Aorta (tissue), 5 donors: ENCODE results near the gene TNIP2. TPM values are rescaled to one million over a fixed set of nuclear protein-coding genes. Genes with fewer than 3 reads are reported as not detected.
"Not testable (repeated sequence)": the region's sequence is repeated elsewhere in the genome, so short reads cannot be mapped to it uniquely, and the experiment has no call there.

Source experiments
- ATAC-seq: fragments of 200-7000 bp; cut with Tn5 transposase; one replicate; pipeline ENCODE4 v1.9.1; 2022; ENCODE audit warnings: moderate library complexity; ENCODE audit not compliant: low FRiP score
- DNase-seq, 2 donors: peaks; one replicate each; pipeline ENCODE4 v3.0.0-alpha.2; 2020
- H3K27ac ChIP-seq, 2 donors: one replicate each; pipeline ENCODE4 v1.5.1; 2013; ENCODE audit warnings: low read length in 2 of 2, mild to moderate bottlenecking in 2 of 2, moderate library complexity in 2 of 2, control low read depth in 1 of 2, inconsistent platforms in 1 of 2, low read depth in 1 of 2
- H3K27me3 ChIP-seq, 2 donors: one replicate each; pipeline ENCODE4 v1.6.1; 2013; ENCODE audit warnings: control low read depth in 1 of 2, low read length in 1 of 2, mild to moderate bottlenecking in 1 of 2, moderate library complexity in 1 of 2; ENCODE audit not compliant: insufficient read depth in 2 of 2, control insufficient read depth in 1 of 2
- H3K36me3 ChIP-seq, 2 donors: one replicate each; pipeline ENCODE4 v1.6.1; 2013; ENCODE audit warnings: control low read depth in 1 of 2, low read length in 1 of 2, mild to moderate bottlenecking in 1 of 2; ENCODE audit not compliant: insufficient read depth in 2 of 2, control insufficient read depth in 1 of 2
- H3K4me1 ChIP-seq, 2 donors: one replicate each; pipeline ENCODE4 v1.6.1; 2013; ENCODE audit warnings: low read length in 2 of 2, control low read depth in 1 of 2, mild to moderate bottlenecking in 1 of 2, moderate library complexity in 1 of 2; ENCODE audit not compliant: insufficient read depth in 2 of 2, control insufficient read depth in 1 of 2
- H3K4me3 ChIP-seq, 2 donors: one replicate each; pipeline ENCODE4 v1.5.1; 2013; ENCODE audit warnings: low read length in 2 of 2, control low read depth in 1 of 2, mild to moderate bottlenecking in 1 of 2
- H3K9me3 ChIP-seq: one replicate; pipeline ENCODE4 v1.6.1; 2013; ENCODE audit warnings: mild to moderate bottlenecking, low read length; ENCODE audit not compliant: control insufficient read depth
- WGBS, 2 donors: extraction: QIAGEN DNeasy Blood & Tissue Kit; methylation state at CpG; one replicate each; pipeline ENCODE4 v1.1.7; 2013; 5-methylcytosine and 5-hydroxymethylcytosine counted together
- intact Hi-C, 2 donors: fragments of 100-400 bp; cut with DNase I; formaldehyde crosslinking; loops; one replicate each; pipeline versions ENCODE4 v1.14.2 to v1.15.0; 2022
- polyA plus RNA-seq, 2 donors: library from polyadenylated mRNA; stranded (reverse); fragments of 200-250 nt; gene quantifications; one replicate each; pipeline ENCODE4 v1.2.3, GENCODE V29; 2013
- total RNA-seq, 2 donors: library from RNA; stranded (reverse); fragmentation: NEBNext Ultra II Directional; extraction: Animal tissue kit (Norgen Biotek cat#: 25700); gene quantifications; one replicate each; pipeline ENCODE4 v1.2.1, GENCODE V29; 2021
- donor health status: healthy with polysubstance abuse.
- donor health status: Bipolar disorder and iron deficiency.
- donor health status: DM: no; HTN: no; CAD: no.
- donor health status: DM: no; HTN: no; CAD: no.
- donor health status: DM: yes; HTN: yes; CAD: no.

The TNIP2 gene
- total and polyA plus RNA-seq, 4 donors: 37.2 to 43.8 (median 38.4) TPM

DNA sequence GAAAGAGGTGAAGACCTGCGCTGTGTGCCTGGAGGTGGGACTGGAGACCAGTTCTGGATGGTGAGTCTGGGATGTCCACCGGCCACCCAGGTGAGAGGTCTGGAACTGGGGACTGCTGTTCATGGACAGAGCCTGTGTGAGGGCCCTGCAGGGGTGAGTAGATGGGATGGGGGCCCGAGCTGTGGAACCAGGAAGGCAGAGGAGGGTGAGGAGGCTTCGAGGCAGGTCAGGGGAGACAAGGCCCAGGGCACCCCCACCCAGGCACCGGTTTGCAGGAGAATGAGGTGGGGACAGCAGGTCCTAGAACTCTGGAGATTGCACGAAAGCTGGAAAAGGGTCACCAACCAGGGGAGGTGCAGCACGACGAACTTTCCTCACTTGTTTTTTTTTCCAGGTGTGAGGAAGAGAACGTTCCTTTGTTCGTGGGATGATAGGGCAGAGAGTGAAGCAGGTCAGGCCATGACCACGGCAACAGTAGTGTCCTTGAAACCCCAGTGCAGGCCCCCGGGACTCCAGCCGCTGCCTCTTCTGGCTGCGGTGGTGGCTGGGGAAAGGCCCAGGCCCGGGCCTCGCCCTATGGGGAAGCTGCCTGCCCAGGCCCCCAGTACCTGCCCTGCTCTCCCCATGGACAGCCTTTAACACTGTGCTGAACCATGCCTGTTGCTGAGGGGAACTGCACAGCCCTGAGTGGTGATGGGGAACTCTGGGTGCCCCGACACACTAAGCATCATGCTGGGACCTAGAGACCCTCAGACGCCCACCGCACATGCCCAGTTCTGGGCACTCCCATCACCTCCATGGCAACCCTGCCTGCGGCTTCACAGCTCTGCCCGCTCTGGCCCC, 22.9 kb downstream of the TNIP2 start:
- intact Hi-C loops: no loop called here
- Histone ChIP-seq H3K4me1 (no peaks in the 10 kb centered on the region), H3K27me3 (no peaks in the 10 kb centered on the region), H3K9me3 (no peaks in the 10 kb centered on the region), H3K36me3 (peaks cover 0 to 8% of the 10 kb centered on the region in 2 donors), H3K4me3 (no peak overlapping the region), H3K27ac (no peak overlapping the region)
- WGBS, 2 donors: 89 to 92% methylated on average over 21 of the region's 21 CpGs
- DNase-seq (peak in 1 of 2 donors; percentile 66), ATAC-seq (peak; percentile 57)

DNA sequence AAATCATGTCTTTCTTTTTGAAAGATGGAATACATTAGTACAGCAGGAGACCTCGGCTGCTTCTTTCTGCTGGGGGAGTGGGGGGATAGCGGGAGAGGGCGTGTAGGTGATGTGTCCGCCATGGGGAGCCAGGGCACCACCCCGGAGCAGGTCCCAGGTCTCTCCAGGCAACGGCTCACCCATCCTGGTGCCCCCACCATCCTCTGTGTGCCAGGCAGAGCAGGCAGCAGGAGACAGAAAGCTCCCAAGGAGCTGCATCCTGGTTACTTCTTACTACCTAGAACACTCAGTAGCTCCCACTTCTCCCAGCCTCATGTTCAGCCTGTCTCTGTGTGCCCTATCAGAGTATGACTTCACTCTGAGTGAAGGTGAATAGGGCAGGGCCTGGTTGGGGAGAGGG, 23.6 kb downstream of the TNIP2 start:
- WGBS, 2 donors: 91 to 93% methylated on average over 6 of the region's 6 CpGs
- DNase-seq: no peak
- ATAC-seq: no peak

DNA sequence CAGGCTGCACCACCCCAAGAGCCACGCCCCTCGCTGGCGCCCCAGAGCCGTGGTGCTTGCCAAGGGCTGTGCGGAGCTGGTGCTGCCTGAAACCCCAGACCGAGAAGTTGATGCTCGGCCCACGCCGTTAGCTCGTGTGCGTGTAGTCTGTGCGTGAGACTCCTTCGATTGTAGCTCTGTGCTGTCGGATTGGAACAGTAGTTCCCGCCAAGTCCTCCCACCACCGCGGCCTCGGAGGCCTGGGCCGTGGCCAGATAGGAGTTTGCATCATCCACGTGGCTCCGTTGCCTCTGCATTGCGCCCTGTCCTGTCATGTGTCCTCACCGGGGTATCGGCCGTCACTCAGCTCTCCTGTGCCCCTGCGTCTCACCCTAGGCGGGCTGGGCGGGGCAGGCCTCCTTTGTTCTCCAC, 24.2 kb downstream of the TNIP2 start:
- intact Hi-C loops: no loop called here
- peak; percentile 58 for ATAC-seq
- peak in 1 of 2 donors; percentile 75 for DNase-seq
- Histone ChIP-seq H3K4me3 (no peak overlapping the region), H3K9me3 (no peaks in the 10 kb centered on the region), H3K36me3 (peaks cover 0 to 8% of the 10 kb centered on the region in 2 donors), H3K27me3 (no peaks in the 10 kb centered on the region), H3K27ac (no peak overlapping the region), H3K4me1 (no peaks in the 10 kb centered on the region)
- 91 to 92% methylated on average over 28 of the region's 28 CpGs for WGBS, 2 donors

More for the DNA sequence above, 23.6 kb downstream of the TNIP2 start:
- peaks cover 0 to 8% of the 10 kb centered on the region in 2 donors for H3K36me3 ChIP-seq
- no peak overlapping the region for H3K27ac ChIP-seq
- no peaks in the 10 kb centered on the region for H3K27me3 ChIP-seq
- H3K4me1 ChIP-seq: no peaks in the 10 kb centered on the region
- H3K4me3 ChIP-seq: no peak overlapping the region
- intact Hi-C loops: no loop called here
- H3K9me3 ChIP-seq: no peaks in the 10 kb centered on the region

DNA sequence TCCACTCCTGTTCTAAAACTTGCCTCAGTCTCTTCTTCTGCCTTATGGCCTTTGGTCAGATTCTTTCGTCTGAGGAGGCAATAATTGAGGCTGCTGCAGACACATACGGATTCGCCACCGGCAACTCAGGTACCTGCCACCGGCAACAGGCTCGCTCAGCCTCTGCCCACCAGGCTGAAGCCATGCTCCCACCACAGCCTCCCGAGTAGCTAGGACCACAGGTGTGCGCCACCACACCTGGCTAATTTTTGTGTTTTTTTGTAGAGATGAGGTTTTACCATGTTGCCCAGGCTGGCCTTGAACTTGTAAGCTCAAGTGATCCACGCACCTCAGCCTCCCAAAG, 26.6 kb downstream of the TNIP2 start:
- Histone ChIP-seq H3K4me3 (no peak overlapping the region), H3K27ac (no peak overlapping the region), H3K36me3 (peaks cover 0 to 8% of the 10 kb centered on the region in 2 donors), H3K27me3 (no peaks in the 10 kb centered on the region), H3K9me3 (no peaks in the 10 kb centered on the region), H3K4me1 (no peaks in the 10 kb centered on the region)
- DNase-seq: no peak
- WGBS, 2 donors: 94 to 98% methylated on average over 9 of the region's 9 CpGs
- intact Hi-C loops: no loop called here
- no peak for ATAC-seq

DNA sequence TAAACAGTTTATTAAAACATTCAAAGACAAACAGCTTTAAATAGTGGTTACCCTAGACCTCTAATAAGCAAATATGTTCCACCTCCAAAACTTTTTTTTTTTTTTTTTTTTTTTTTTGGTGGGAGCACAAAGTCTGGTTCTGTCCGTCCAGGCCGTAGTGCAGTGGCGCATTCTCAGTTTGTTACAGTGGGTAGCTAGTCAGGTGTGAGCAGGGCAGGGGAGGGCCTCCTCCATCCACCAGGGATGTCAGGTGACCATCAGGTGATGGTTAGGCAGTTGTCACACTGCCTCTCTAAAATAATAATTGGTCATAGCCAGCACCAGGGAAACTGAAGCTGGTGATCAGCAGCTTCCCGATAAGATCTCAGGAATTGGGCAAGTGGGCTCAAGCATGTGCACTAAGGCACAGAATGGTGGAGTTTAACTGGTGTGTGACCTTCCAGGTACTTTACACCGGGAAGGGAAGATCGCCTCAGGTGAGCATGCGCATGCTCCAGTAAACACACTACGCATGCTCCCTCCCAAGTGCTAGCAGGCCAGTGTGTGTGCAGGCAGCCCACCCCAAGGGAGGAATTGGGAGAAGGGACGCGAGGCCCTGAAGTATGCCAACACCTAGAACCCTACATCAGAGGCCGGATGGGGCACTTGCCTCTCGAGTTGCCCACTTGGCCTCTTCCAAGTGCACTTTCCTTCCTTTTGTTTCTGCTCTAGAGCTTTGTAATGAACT, 27.2 kb downstream of the TNIP2 start:
- peaks cover 0 to 8% of the 10 kb centered on the region in 2 donors for H3K36me3 ChIP-seq
- DNase-seq: peak in 1 of 2 donors; percentile 55

DNA sequence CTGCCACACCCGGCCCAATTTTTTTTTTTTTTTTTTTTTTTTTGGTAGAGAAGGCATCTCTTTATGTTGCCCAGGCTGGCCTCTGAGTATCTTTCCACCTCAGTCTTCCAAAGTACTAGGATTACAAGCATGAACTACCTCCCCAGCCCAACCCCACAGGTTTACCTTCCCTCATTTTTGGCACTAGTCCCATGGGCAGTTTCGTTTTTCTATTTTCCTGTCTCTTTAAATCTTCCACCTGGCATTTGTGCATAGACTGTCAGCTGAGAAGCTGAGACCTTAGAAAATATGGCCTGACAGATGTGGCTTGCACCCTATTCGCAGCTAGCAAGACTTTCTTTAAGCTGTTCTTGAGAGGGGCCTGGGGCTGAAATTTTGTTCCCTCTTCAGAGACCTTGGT, 27.9 kb downstream of the TNIP2 start:
- ATAC-seq (no peak), DNase-seq (no peak)
- intact Hi-C loops: no loop called here
- 87 to 90% methylated on average over 3 of the region's 3 CpGs for WGBS, 2 donors
- Histone ChIP-seq H3K27me3 (no peaks in the 10 kb centered on the region), H3K36me3 (peaks cover 0 to 8% of the 10 kb centered on the region in 2 donors), H3K4me3 (no peak overlapping the region), H3K9me3 (no peaks in the 10 kb centered on the region), H3K4me1 (no peaks in the 10 kb centered on the region), H3K27ac (no peak overlapping the region)

More for the DNA sequence above, 27.2 kb downstream of the TNIP2 start:
- Histone ChIP-seq H3K27ac (no peak overlapping the region), H3K4me1 (no peaks in the 10 kb centered on the region), H3K4me3 (no peak overlapping the region), H3K27me3 (no peaks in the 10 kb centered on the region), H3K9me3 (no peaks in the 10 kb centered on the region)
- no peak for ATAC-seq
- 94 to 97% methylated on average over 12 of the region's 12 CpGs for WGBS, 2 donors
- intact Hi-C loops: no loop called here

DNA sequence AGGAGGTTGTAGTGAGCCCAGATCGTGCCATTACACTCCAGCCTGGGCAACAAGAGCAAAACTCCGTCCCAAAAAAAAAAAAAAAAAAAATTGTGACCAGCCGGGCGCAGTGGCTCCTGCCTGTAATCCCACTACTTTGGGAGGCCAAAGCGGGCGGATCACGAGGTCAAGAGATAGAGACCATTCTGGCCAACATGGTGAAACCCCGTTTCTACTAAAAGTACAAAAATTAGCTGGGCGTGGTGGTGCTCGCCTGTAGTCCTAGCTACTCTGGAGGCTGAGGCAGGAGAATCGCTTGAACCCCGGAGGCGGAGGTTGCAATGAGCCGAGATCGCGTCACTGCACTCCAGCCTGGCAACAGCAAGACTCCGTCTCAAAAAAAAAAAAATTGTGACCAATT, 29.3 kb downstream of the TNIP2 start:
- H3K9me3 ChIP-seq, H3K4me3 ChIP-seq, H3K27ac ChIP-seq, intact Hi-C loops, H3K4me1 ChIP-seq, H3K27me3 ChIP-seq, ATAC-seq, H3K36me3 ChIP-seq: not testable (repeated sequence)
- WGBS, 2 donors: 95% methylated on average over 15 to 17 of the region's 17 CpGs
- peak in 1 of 2 donors; percentile 39 for DNase-seq

DNA sequence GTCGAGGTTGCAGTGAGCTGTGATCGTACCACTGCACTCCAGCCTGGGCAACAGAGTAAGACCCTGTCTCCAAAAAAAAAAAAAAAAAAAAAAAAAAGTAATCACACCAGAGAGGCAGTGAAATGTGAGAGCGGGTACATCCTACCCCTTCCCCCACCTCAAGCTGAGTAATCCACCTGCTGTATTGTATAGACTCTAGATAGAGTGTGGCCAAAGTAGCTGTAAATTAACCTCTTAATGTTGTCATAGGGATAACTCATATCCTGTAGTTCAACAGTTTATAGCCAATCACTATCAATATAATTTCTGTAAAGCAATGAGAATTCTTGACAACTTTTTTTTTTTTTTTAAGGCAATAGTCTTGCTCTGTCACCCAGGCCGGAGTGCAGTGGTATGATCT, 30.8 kb downstream of the TNIP2 start:
- no peak overlapping the region for H3K27ac ChIP-seq
- no peaks in the 10 kb centered on the region for H3K9me3 ChIP-seq
- intact Hi-C loops: no loop called here
- H3K4me3 ChIP-seq: no peak overlapping the region
- H3K36me3 ChIP-seq: peaks cover 0 to 7% of the 10 kb centered on the region in 2 donors
- H3K27me3 ChIP-seq: no peaks in the 10 kb centered on the region
- no peaks in the 10 kb centered on the region for H3K4me1 ChIP-seq
- ATAC-seq (no peak), DNase-seq (no peak)
- whole genome bisulfite sequencing, 2 donors: 93 to 96% methylated on average over 4 of the region's 4 CpGs
